ENCODE measurements around the gene TMEM164. TPM values are rescaled to one million over a fixed set of nuclear protein-coding genes. Genes with fewer than 3 reads are reported as not detected.

The TMEM164 gene
- total RNA-seq, 4 donors from 2014 or later: 7.1 to 20.3 (median 13.3) TPM

DNA sequence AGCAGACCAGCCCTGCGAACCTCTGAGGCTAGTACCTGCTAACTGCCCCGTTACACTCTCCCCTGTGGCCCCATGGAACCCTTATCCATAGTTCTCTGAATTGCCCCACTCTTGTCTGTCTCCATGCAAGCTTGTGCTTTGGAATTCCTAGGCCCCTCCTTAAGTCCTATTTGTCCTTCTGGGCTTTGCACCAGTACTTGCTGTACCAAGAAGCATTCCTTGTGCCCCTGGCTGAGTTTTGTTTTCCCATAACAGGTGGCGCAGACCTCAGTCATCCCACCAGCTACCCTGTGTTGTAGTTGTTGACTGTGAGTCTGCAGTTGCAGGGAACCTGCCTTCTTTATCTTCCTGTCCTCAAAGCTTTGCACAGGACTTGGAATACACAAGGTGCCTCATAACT lies 167.1 kb downstream of the TMEM164 start:
- TF ChIP-seq EP300 (IDR thresholded peaks at IDR 0.05) (no peak), POLR2A (IDR thresholded peaks at IDR 0.05) (no peak)
- TF ChIP-seq, protein P1, sequence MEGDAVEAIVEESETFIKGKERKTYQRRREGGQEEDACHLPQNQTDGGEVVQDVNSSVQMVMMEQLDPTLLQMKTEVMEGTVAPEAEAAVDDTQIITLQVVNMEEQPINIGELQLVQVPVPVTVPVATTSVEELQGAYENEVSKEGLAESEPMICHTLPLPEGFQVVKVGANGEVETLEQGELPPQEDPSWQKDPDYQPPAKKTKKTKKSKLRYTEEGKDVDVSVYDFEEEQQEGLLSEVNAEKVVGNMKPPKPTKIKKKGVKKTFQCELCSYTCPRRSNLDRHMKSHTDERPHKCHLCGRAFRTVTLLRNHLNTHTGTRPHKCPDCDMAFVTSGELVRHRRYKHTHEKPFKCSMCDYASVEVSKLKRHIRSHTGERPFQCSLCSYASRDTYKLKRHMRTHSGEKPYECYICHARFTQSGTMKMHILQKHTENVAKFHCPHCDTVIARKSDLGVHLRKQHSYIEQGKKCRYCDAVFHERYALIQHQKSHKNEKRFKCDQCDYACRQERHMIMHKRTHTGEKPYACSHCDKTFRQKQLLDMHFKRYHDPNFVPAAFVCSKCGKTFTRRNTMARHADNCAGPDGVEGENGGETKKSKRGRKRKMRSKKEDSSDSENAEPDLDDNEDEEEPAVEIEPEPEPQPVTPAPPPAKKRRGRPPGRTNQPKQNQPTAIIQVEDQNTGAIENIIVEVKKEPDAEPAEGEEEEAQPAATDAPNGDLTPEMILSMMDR (IDR thresholded peaks at IDR 0.05): no peak
- Histone ChIP-seq H3K9me3 (no peaks in the 10 kb centered on the region), H3K27me3 (peaks cover 0 to 7% of the 10 kb centered on the region in 2 donors), H3K4me3 (no peak overlapping the region), H3K36me3 (peaks cover 0 to 7% (median 0%) of the 10 kb centered on the region in 3 donors), H3K27ac (no peak overlapping the region), H3K4me1 (no peaks in the 10 kb centered on the region)
- 91 to 95% methylated on average over 3 of the region's 3 CpGs for WGBS, 2 donors
- DNase-seq (ENCODE audit: low spot score in 2 of 2): no peak

DNA sequence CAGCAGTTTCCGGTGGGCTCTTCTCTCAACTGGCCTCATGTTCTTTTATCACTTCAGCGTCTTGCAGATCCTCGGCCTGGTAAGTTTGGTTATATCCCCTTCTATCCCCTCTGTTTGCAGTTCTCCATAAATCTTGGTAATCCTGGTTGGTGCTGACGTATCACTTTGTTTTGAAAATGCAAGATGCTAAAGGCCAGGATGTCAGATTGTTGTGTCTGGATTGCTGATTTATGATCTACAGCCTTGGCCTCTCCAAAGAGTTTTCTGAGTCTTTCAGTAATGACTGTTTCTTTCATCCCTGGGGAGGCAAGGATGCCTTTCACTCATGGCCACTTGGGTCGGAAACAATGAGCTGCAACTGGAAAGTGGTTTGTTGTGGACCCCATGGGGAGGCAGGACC lies 168.5 kb downstream of the TMEM164 start:
- WGBS, 2 donors: 85 to 86% methylated on average over 5 of the region's 5 CpGs
- peaks cover 0 to 14% of the 10 kb centered on the region in 2 donors for H3K27me3 ChIP-seq

GRCh38 chrX:110172215-110172614 lies 169.3 kb downstream of the TMEM164 start:
- peaks cover 0 to 19% of the 10 kb centered on the region in 2 donors for H3K27me3 ChIP-seq
- no peak for DNase-seq (ENCODE audit: low spot score in 2 of 2)
- WGBS, 2 donors: 87 to 91% methylated on average over 6 to 7 of the region's 10 CpGs
- H3K4me3 ChIP-seq: no peak overlapping the region
- H3K9me3 ChIP-seq: no peaks in the 10 kb centered on the region
- TF ChIP-seq POLR2A (IDR thresholded peaks at IDR 0.05): no peak
- no peak for TF ChIP-seq EP300 (IDR thresholded peaks at IDR 0.05)
- TF ChIP-seq, protein P1 (IDR thresholded peaks at IDR 0.05): no peak
- H3K4me1 ChIP-seq: no peaks in the 10 kb centered on the region
- peaks cover 0 to 7% (median 0%) of the 10 kb centered on the region in 3 donors for H3K36me3 ChIP-seq
- no peak overlapping the region for H3K27ac ChIP-seq

More for the DNA sequence above, 168.5 kb downstream of the TMEM164 start:
- no peak overlapping the region for H3K4me3 ChIP-seq
- no peak overlapping the region for H3K27ac ChIP-seq
- H3K36me3 ChIP-seq: peaks cover 0 to 7% (median 0%) of the 10 kb centered on the region in 3 donors
- TF ChIP-seq POLR2A (IDR thresholded peaks at IDR 0.05) (no peak), EP300 (IDR thresholded peaks at IDR 0.05) (no peak)
- TF ChIP-seq, protein P1 (IDR thresholded peaks at IDR 0.05): no peak
- no peak for DNase-seq (ENCODE audit: low spot score in 2 of 2)
- H3K9me3 ChIP-seq: no peaks in the 10 kb centered on the region
- H3K4me1 ChIP-seq: no peaks in the 10 kb centered on the region

- no peaks in the 10 kb centered on the region for H3K9me3 ChIP-seq
- no peak overlapping the region for H3K27ac ChIP-seq
- H3K4me1 ChIP-seq: no peaks in the 10 kb centered on the region
- H3K36me3 ChIP-seq: peaks cover 0 to 7% (median 0%) of the 10 kb centered on the region in 3 donors
- H3K27me3 ChIP-seq: peaks cover 0 to 16% of the 10 kb centered on the region in 2 donors
- TF ChIP-seq EP300 (IDR thresholded peaks at IDR 0.05) (no peak), POLR2A (IDR thresholded peaks at IDR 0.05) (no peak)
- TF ChIP-seq, protein P1 (IDR thresholded peaks at IDR 0.05): no peak
- no peak for DNase-seq (ENCODE audit: low spot score in 2 of 2)
- 82 to 83% methylated on average over 6 to 19 of the region's 19 CpGs for WGBS, 2 donors
- no peak overlapping the region for H3K4me3 ChIP-seq
These were observed 170.6 kb downstream of the TMEM164 start for GRCh38 chrX:110173192-110174175.

- Histone ChIP-seq H3K4me3 (no peak overlapping the region), H3K36me3 (peaks cover 0 to 7% (median 0%) of the 10 kb centered on the region in 3 donors), H3K27ac (no peak overlapping the region), H3K9me3 (no peaks in the 10 kb centered on the region), H3K27me3 (peaks cover 0 to 13% of the 10 kb centered on the region in 2 donors), H3K4me1 (no peaks in the 10 kb centered on the region)
- 68 to 95% methylated on average over 3 to 4 of the region's 4 CpGs for WGBS, 2 donors
- DNase-seq (ENCODE audit: low spot score in 2 of 2): no peak
- TF ChIP-seq POLR2A (IDR thresholded peaks at IDR 0.05): no peak
- TF ChIP-seq EP300 (IDR thresholded peaks at IDR 0.05): no peak
- TF ChIP-seq, protein P1 (IDR thresholded peaks at IDR 0.05): no peak
These were observed 172.2 kb downstream of the TMEM164 start for GRCh38 chrX:110175146-110175545.
